HEK293 (cell line): ENCODE measurements around the gene SULT1A2.

ENCODE experiments used
- CTCF ChIA-PET: fragments of 350-600 bp; formaldehyde crosslinking; extraction: SDS; loops from one replicate; lab custom pipeline; 2021; ENCODE audit warnings: antibody characterized with exemption; lab: Yijun Ruan, JAX
- POLR2A ChIA-PET: fragments of 300-600 bp; formaldehyde crosslinking; extraction: SDS; loops from one replicate; lab custom pipeline; 2020; ENCODE audit warnings: antibody characterized with exemption, inconsistent platforms; lab: Yijun Ruan, JAX
- H3K27ac ChIP-seq: fragments of 200-500 bp; sonication (Bioruptor generic); 2 replicates; pipeline ENCODE4 v1.5.1; 2014; ENCODE audit warnings: low read depth, low read length, control low read depth, inconsistent platforms; ENCODE audit errors: extremely low read depth
- H3K36me3 ChIP-seq, 2 experiments: fragments of 200-500 bp in 1 of 2; sonication (Bioruptor generic) in 1 of 2; 1 replicate in 1 of 2; 2 replicates in 1 of 2; pipeline ENCODE4 v1.5.1; 2014 to 2017; ENCODE audit warnings: inconsistent platforms in 2 of 2, low read length in 2 of 2; ENCODE audit not compliant: control insufficient read depth in 2 of 2, insufficient read depth in 1 of 2
- H3K4me1 ChIP-seq: fragments of 200-500 bp; sonication (Bioruptor generic); 2 replicates; pipeline ENCODE4 v1.5.1; 2014; ENCODE audit warnings: mild to moderate bottlenecking, low read length, inconsistent platforms; ENCODE audit not compliant: control insufficient read depth, insufficient read depth
- H3K4me3 ChIP-seq: 2 replicates; pipeline ENCODE4 v1.5.1; 2011; ENCODE audit warnings: low read depth, mild to moderate bottlenecking, control low read depth, low read length, moderate library complexity
- H3K9me3 ChIP-seq: fragments of 200-500 bp; sonication (Bioruptor generic); 2 replicates; pipeline ENCODE4 v1.5.1; 2014; ENCODE audit warnings: low read depth, low read length, inconsistent platforms; ENCODE audit not compliant: control insufficient read depth, insufficient read depth
- BCL11B ChIP-seq: fragments of 450-650 bp; formaldehyde crosslinking; IDR thresholded peaks from 2 replicates; pipeline ENCODE4 v1.5.1; 2016; ENCODE audit warnings: low read depth, missing biosample characterization, missing genetic modification characterization
- HOXD13 ChIP-seq: sonication (generic); formaldehyde crosslinking; IDR thresholded peaks from 2 replicates; pipeline ENCODE4 v1.8.0; 2022; ENCODE audit warnings: missing genetic modification reagents, borderline replicate concordance
- SP2 ChIP-seq: fragments of 450-650 bp; formaldehyde crosslinking; IDR thresholded peaks from 2 replicates; pipeline ENCODE4 v1.5.1; 2016; ENCODE audit warnings: missing biosample characterization, missing genetic modification characterization
- SP3 ChIP-seq: fragments of 450-650 bp; formaldehyde crosslinking; IDR thresholded peaks from 2 replicates; pipeline ENCODE4 v1.5.1; 2016; ENCODE audit warnings: missing biosample characterization, missing genetic modification characterization
- SP7 ChIP-seq: fragments of 450-650 bp; formaldehyde crosslinking; IDR thresholded peaks from 2 replicates; pipeline ENCODE4 v1.5.1; 2016; ENCODE audit warnings: missing biosample characterization, missing genetic modification characterization
- ZBTB48 ChIP-seq: fragments of 450-650 bp; formaldehyde crosslinking; IDR thresholded peaks from 2 replicates; pipeline ENCODE4 v1.5.1; 2016; ENCODE audit warnings: missing biosample characterization, missing genetic modification characterization
- ZNF2 ChIP-seq: fragments of 450-650 bp; formaldehyde crosslinking; IDR thresholded peaks from 2 replicates; pipeline ENCODE4 v1.5.1; 2016; ENCODE audit warnings: missing biosample characterization, missing genetic modification characterization
- ZNF202 ChIP-seq: fragments of 450-650 bp; formaldehyde crosslinking; IDR thresholded peaks from 2 replicates; pipeline ENCODE4 v1.5.1; 2016; ENCODE audit warnings: missing biosample characterization, missing genetic modification characterization, borderline replicate concordance
- ZNF248 ChIP-seq: fragments of 450-650 bp; formaldehyde crosslinking; IDR thresholded peaks from 2 replicates; pipeline ENCODE4 v1.5.1; 2017; ENCODE audit warnings: missing biosample characterization, missing genetic modification characterization
- ZNF292 ChIP-seq: fragments of 450-650 bp; formaldehyde crosslinking; IDR thresholded peaks from 2 replicates; pipeline ENCODE4 v1.5.1; 2016; ENCODE audit warnings: low read depth, missing biosample characterization, missing genetic modification characterization, borderline replicate concordance
- ZNF391 ChIP-seq: fragments of 450-650 bp; formaldehyde crosslinking; IDR thresholded peaks from 2 replicates; pipeline ENCODE4 v1.5.1; 2016; ENCODE audit warnings: low read depth, missing biosample characterization, missing genetic modification characterization, borderline replicate concordance
- ZNF416 ChIP-seq: fragments of 450-650 bp; formaldehyde crosslinking; IDR thresholded peaks from 2 replicates; pipeline ENCODE4 v1.5.1; 2016; ENCODE audit warnings: missing biosample characterization, missing genetic modification characterization
- ZNF488 ChIP-seq: fragments of 450-650 bp; formaldehyde crosslinking; IDR thresholded peaks from 2 replicates; pipeline ENCODE4 v1.5.1; 2016; ENCODE audit warnings: missing biosample characterization, missing genetic modification characterization
- ZNF518A ChIP-seq: fragments of 450-650 bp; formaldehyde crosslinking; conservative IDR thresholded peaks from 2 replicates; pipeline ENCODE4 v1.5.1; 2016; ENCODE audit warnings: low read depth, missing biosample characterization, missing genetic modification characterization
- ZNF626 ChIP-seq: fragments of 450-650 bp; sonication (Bioruptor Pico); formaldehyde crosslinking; IDR thresholded peaks from 2 replicates; pipeline ENCODE4 v1.5.1; 2018; ENCODE audit warnings: missing biosample characterization, missing genetic modification characterization, inconsistent platforms
- ZNF707 ChIP-seq: fragments of 450-650 bp; formaldehyde crosslinking; IDR thresholded peaks from 2 replicates; pipeline ENCODE4 v1.5.1; 2016; ENCODE audit warnings: missing biosample characterization, missing genetic modification characterization
- ZSCAN5A ChIP-seq: fragments of 450-650 bp; formaldehyde crosslinking; IDR thresholded peaks from 2 replicates; pipeline ENCODE4 v1.5.1; 2016; ENCODE audit warnings: missing biosample characterization, missing genetic modification characterization
- TF ChIP-seq, protein P1 (sequence below): fragments of 450-650 bp; formaldehyde crosslinking; IDR thresholded peaks from 2 replicates; pipeline ENCODE4 v1.5.1; 2016; ENCODE audit warnings: missing biosample characterization, missing genetic modification characterization
- TF ChIP-seq, protein P2 (sequence below): fragments of 450-650 bp; formaldehyde crosslinking; IDR thresholded peaks from 2 replicates; pipeline ENCODE4 v1.5.1; 2016; ENCODE audit warnings: missing biosample characterization, missing genetic modification characterization
- TF ChIP-seq, protein P3 (sequence below): fragments of 450-650 bp; formaldehyde crosslinking; IDR thresholded peaks from 2 replicates; pipeline ENCODE4 v1.5.1; 2016; ENCODE audit warnings: missing biosample characterization, missing genetic modification characterization

SULT1A2 gene

GRCh38 chr16:28569968-28570752 is 26.7 kb downstream of the SULT1A2 start:
- H3K36me3 ChIP-seq, result peaks cover 0 to under 1% of the 10 kb centered on the region in 2 experiments; a peak in 1 of 3 replicates
- no peak overlapping the region for H3K27ac ChIP-seq
- H3K9me3 ChIP-seq, result no peaks in the 10 kb centered on the region
- no peak overlapping the region for H3K4me3 ChIP-seq
- H3K4me1 ChIP-seq, result no peaks in the 10 kb centered on the region
- CTCF ChIA-PET, result no interaction called here
- POLR2A ChIA-PET, result no interaction called here
- TF ChIP-seq BCL11B (tag by site-specific recombination) (no peak), ZNF488 (tag by site-specific recombination) (no peak), ZSCAN5A (tag by site-specific recombination) (no peak), ZNF518A (peak; percentile 93), ZNF707 (tag by site-specific recombination) (no peak), ZNF202 (no peak), ZBTB48 (tag by site-specific recombination) (no peak), SP3 (tag by site-specific recombination) (peak; percentile 21; the same call in 1 of the 2 replicates), ZNF391 (tag by site-specific recombination) (no peak), HOXD13 (CRISPR knock-in tag) (no peak), ZNF248 (tag by site-specific recombination) (no peak), SP7 (no peak), ZNF2 (tag by site-specific recombination) (no peak), ZNF292 (tag by site-specific recombination) (peak; percentile 69; the same call in 1 of the 2 replicates), ZNF416 (tag by site-specific recombination) (no peak), SP2 (tag by site-specific recombination) (no peak), ZNF626 (no peak)
- TF ChIP-seq, protein P1, sequence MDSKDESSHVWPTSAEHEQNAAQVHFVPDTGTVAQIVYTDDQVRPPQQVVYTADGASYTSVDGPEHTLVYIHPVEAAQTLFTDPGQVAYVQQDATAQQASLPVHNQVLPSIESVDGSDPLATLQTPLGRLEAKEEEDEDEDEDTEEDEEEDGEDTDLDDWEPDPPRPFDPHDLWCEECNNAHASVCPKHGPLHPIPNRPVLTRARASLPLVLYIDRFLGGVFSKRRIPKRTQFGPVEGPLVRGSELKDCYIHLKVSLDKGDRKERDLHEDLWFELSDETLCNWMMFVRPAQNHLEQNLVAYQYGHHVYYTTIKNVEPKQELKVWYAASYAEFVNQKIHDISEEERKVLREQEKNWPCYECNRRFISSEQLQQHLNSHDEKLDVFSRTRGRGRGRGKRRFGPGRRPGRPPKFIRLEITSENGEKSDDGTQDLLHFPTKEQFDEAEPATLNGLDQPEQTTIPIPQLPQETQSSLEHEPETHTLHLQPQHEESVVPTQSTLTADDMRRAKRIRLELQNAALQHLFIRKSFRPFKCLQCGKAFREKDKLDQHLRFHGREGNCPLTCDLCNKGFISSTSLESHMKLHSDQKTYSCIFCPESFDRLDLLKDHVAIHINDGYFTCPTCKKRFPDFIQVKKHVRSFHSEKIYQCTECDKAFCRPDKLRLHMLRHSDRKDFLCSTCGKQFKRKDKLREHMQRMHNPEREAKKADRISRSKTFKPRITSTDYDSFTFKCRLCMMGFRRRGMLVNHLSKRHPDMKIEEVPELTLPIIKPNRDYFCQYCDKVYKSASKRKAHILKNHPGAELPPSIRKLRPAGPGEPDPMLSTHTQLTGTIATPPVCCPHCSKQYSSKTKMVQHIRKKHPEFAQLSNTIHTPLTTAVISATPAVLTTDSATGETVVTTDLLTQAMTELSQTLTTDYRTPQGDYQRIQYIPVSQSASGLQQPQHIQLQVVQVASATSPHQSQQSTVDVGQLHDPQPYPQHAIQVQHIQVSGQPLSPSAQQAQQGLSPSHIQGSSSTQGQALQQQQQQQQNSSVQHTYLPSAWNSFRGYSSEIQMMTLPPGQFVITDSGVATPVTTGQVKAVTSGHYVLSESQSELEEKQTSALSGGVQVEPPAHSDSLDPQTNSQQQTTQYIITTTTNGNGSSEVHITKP (tag by site-specific recombination), result no peak
- TF ChIP-seq, protein P2, sequence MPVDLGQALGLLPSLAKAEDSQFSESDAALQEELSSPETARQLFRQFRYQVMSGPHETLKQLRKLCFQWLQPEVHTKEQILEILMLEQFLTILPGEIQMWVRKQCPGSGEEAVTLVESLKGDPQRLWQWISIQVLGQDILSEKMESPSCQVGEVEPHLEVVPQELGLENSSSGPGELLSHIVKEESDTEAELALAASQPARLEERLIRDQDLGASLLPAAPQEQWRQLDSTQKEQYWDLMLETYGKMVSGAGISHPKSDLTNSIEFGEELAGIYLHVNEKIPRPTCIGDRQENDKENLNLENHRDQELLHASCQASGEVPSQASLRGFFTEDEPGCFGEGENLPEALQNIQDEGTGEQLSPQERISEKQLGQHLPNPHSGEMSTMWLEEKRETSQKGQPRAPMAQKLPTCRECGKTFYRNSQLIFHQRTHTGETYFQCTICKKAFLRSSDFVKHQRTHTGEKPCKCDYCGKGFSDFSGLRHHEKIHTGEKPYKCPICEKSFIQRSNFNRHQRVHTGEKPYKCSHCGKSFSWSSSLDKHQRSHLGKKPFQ (tag by site-specific recombination), result peak; percentile 38; the same call in 1 of the 2 replicates
- TF ChIP-seq, protein P3, sequence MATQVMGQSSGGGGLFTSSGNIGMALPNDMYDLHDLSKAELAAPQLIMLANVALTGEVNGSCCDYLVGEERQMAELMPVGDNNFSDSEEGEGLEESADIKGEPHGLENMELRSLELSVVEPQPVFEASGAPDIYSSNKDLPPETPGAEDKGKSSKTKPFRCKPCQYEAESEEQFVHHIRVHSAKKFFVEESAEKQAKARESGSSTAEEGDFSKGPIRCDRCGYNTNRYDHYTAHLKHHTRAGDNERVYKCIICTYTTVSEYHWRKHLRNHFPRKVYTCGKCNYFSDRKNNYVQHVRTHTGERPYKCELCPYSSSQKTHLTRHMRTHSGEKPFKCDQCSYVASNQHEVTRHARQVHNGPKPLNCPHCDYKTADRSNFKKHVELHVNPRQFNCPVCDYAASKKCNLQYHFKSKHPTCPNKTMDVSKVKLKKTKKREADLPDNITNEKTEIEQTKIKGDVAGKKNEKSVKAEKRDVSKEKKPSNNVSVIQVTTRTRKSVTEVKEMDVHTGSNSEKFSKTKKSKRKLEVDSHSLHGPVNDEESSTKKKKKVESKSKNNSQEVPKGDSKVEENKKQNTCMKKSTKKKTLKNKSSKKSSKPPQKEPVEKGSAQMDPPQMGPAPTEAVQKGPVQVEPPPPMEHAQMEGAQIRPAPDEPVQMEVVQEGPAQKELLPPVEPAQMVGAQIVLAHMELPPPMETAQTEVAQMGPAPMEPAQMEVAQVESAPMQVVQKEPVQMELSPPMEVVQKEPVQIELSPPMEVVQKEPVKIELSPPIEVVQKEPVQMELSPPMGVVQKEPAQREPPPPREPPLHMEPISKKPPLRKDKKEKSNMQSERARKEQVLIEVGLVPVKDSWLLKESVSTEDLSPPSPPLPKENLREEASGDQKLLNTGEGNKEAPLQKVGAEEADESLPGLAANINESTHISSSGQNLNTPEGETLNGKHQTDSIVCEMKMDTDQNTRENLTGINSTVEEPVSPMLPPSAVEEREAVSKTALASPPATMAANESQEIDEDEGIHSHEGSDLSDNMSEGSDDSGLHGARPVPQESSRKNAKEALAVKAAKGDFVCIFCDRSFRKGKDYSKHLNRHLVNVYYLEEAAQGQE, result peak; percentile 79
